Uterine smooth muscle cell (primary cell): ENCODE data around the gene OR51S1. TPM values are rescaled to one million over a fixed set of nuclear protein-coding genes. Genes with fewer than 3 reads are reported as not detected.

Experiments
- total RNA-seq: library from RNA; depleted of rRNA; stranded (reverse); fragments of >200 nt; gene quantifications from 2 replicates; pipeline ENCODE4 v1.2.3, GENCODE V29; 2014

OR51S1 gene, protein sequence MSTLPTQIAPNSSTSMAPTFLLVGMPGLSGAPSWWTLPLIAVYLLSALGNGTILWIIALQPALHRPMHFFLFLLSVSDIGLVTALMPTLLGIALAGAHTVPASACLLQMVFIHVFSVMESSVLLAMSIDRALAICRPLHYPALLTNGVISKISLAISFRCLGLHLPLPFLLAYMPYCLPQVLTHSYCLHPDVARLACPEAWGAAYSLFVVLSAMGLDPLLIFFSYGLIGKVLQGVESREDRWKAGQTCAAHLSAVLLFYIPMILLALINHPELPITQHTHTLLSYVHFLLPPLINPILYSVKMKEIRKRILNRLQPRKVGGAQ
- not detected in 2 replicates for total RNA-seq

DNA sequence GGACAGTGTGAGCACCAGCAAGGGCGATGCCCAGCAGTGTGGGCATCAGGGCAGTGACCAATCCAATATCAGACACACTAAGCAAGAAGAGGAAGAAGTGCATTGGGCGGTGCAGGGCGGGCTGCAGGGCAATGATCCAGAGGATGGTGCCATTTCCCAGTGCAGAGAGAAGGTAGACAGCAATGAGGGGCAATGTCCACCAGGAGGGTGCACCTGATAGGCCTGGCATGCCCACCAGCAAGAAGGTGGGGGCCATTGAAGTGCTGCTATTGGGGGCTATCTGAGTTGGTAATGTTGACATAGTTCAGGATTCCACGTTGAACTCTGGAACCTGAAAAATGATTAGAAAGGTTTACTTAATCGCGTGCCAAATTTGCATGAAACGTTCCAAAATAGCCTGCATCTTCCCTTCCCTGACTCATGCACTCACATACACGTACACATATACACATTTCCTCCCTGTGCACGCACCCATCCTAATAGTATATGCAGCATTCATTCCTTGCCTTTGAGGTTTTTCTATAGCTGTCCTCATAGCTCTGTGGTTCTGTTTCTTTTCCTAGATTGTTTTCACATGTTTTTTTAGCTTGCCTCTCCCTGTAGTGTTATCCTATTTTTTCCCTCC, at the start of gene OR51S1:
TSS of gene OR51S1 (minus strand) at position 301 of the 625 bp plus-strand sequence. CDS start at position 301, 0 bp downstream.

DNA sequence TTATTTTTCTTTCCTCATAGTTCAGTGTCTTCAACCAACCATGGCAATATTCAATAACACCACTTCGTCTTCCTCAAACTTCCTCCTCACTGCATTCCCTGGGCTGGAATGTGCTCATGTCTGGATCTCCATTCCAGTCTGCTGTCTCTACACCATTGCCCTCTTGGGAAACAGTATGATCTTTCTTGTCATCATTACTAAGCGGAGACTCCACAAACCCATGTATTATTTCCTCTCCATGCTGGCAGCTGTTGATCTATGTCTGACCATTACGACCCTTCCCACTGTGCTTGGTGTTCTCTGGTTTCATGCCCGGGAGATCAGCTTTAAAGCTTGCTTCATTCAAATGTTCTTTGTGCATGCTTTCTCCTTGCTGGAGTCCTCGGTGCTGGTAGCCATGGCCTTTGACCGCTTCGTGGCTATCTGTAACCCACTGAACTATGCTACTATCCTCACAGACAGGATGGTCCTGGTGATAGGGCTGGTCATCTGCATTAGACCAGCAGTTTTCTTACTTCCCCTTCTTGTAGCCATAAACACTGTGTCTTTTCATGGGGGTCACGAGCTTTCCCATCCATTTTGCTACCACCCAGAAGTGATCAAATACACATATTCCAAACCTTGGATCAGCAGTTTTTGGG, 33.0 kb upstream of the OR51S1 start, which contains the start of gene OR51T1:
TSS of gene OR51T1 (plus strand) at position 41 of the 641 bp plus-strand sequence. CDS start at position 41, 0 bp downstream.

DNA sequence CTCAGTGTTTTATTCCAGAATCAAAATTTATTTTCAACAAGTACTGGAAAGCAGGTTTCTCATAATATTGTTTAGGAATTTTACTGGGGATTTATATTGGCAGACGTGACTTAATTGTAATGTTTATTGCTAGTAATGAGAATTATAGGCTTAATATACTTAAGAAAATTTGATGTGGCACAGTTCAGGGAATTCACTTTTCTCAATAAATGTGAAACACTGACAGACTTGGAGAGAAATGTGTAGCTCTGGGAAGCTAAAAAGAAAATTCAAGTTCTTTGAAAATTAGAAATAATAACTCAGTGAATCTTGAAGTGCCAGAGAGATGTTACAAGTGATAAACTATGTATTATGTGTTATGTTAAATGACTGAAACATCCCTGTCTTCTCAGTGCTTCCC, 28.0 kb downstream of the OR51S1 start, which contains the start of gene OR51F2:
TSS of gene OR51F2 (plus strand) at position 301 of the 400 bp plus-strand sequence. CDS start 101 bp downstream, outside the sequence.

DNA sequence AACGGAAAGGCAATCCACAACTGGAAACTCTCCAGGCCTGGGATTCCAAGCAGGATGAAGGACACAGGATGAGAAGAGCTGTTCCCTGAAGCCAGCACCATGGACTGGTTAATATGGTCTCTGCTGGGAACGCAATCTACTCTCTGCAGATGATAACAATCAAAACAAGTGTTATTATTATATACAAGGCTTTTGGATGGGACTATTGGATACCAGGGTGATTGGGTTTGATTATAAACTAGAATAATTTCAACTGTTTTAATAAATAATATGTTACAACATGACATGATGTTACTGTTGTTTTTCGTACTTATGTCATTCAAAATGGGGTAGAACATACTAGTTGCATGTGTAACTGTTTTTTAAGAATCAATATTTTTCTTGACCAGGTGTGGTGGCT, 44.7 kb downstream of the OR51S1 start, which contains the start of gene OR52R1:
TSS of gene OR52R1 (minus strand) at position 101 of the 400 bp plus-strand sequence. CDS start at position 101, 0 bp downstream.

Other genes with a start within 250 kb of the OR51S1 start
- 9.6 TPM in 2 replicates for gene TRIM68, start 241.0 kb downstream of the OR51S1 start, total RNA-seq
- gene OR51D1, start 211.7 kb downstream of the OR51S1 start, total RNA-seq, result not detected in 2 replicates
- not detected in 2 replicates for gene OR51E1, start 205.2 kb downstream of the OR51S1 start, total RNA-seq
- gene OR51E2, start 151.4 kb downstream of the OR51S1 start, total RNA-seq, result under 0.01 and 0.11 TPM in 2 replicates
- not detected in 2 replicates for gene MMP26, start 144.4 kb downstream of the OR51S1 start, total RNA-seq
- not detected in 2 replicates for gene OR51F1, start 79.3 kb downstream of the OR51S1 start, total RNA-seq
- gene OR52R1, start 44.8 kb downstream of the OR51S1 start, total RNA-seq, result not detected in 2 replicates
- gene OR51F2, start 27.9 kb downstream of the OR51S1 start, total RNA-seq, result not detected in 2 replicates
- gene OR51T1, start 32.7 kb upstream of the OR51S1 start, total RNA-seq, result not detected in 2 replicates
- gene OR51A7, start 54.6 kb upstream of the OR51S1 start, total RNA-seq, result not detected in 2 replicates
- gene OR51G2, start 70.1 kb upstream of the OR51S1 start, total RNA-seq, result not detected in 2 replicates
- gene OR51G1, start 75.1 kb upstream of the OR51S1 start, total RNA-seq, result not detected in 2 replicates
- not detected in 2 replicates for gene OR51A4, start 98.4 kb upstream of the OR51S1 start, total RNA-seq
- gene OR51A2, start 106.5 kb upstream of the OR51S1 start, total RNA-seq, result not detected in 2 replicates
- 0.12 TPM in 1 of 2 replicates, not detected in the other for gene OR51L1, start 145.6 kb upstream of the OR51S1 start, total RNA-seq
- not detected in 2 replicates for gene OR52J3, start 197.3 kb upstream of the OR51S1 start, total RNA-seq
- not detected in 2 replicates for gene OR52E2, start 210.4 kb upstream of the OR51S1 start, total RNA-seq
- gene OR52E1, start 220.4 kb upstream of the OR51S1 start, total RNA-seq, result not detected in 2 replicates